Mammary epithelial cell (primary cell): ENCODE measurements around the gene PGA3.

Source experiments
- EZH2 ChIP-seq: IDR thresholded peaks from 2 replicates; pipeline ENCODE4 v1.6.1; 2012; ENCODE audit warnings: low read length, inconsistent platforms, borderline replicate concordance
- TF ChIP-seq, protein P1 (sequence below), 2 donors: IDR thresholded peaks in 1 of 2; conservative IDR thresholded peaks in 1 of 2; 2 replicates each; pipeline ENCODE4 v1.5.1; 2011 to 2012; ENCODE audit warnings: inconsistent platforms in 2 of 2, low read length in 2 of 2, mild to moderate bottlenecking in 2 of 2, control low read depth in 1 of 2, low read depth in 1 of 2; ENCODE audit not compliant: insufficient read depth in 1 of 2; ENCODE audit errors: extremely low read depth in 1 of 2

DNA sequence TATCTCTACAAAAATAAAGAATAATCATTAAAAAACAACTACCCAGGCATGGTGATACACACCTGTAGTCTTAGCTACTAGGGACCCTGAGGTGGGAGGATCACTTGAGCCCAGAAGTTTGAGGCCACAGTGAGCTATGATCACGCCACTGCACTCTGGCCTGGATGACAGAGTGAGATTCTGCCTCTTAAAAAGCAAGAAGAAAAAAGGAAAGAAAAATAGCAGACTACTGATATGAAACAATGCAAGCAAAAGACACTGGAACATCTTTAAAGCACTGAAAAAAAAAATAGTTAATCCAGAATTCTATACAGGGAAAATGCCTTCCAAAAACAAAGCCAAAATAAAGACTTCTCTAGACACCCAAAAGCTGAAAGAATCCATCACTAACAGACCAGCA lies 48.0 kb upstream of the PGA3 start:
- TF ChIP-seq, protein P1, sequence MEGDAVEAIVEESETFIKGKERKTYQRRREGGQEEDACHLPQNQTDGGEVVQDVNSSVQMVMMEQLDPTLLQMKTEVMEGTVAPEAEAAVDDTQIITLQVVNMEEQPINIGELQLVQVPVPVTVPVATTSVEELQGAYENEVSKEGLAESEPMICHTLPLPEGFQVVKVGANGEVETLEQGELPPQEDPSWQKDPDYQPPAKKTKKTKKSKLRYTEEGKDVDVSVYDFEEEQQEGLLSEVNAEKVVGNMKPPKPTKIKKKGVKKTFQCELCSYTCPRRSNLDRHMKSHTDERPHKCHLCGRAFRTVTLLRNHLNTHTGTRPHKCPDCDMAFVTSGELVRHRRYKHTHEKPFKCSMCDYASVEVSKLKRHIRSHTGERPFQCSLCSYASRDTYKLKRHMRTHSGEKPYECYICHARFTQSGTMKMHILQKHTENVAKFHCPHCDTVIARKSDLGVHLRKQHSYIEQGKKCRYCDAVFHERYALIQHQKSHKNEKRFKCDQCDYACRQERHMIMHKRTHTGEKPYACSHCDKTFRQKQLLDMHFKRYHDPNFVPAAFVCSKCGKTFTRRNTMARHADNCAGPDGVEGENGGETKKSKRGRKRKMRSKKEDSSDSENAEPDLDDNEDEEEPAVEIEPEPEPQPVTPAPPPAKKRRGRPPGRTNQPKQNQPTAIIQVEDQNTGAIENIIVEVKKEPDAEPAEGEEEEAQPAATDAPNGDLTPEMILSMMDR (conservative IDR thresholded peaks at IDR 0.05 in 1 of 2, IDR thresholded peaks at IDR 0.05 in 1 of 2; ENCODE audit: extremely low read depth in 1 of 2, insufficient read depth in 1 of 2, low read depth in 1 of 2, low read length in 2 of 2) = no peak
- no peak for TF ChIP-seq EZH2
